NCI-H2227 treated with DMSO at 0.1 percent for 48 hours (cell line): Measurements from ENCODE around the gene CANX.

Source experiments
- DNase-seq: peaks from one replicate; lab custom pipeline; 2025; lab: John Stamatoyannopoulos, UW

CANX gene

DNA sequence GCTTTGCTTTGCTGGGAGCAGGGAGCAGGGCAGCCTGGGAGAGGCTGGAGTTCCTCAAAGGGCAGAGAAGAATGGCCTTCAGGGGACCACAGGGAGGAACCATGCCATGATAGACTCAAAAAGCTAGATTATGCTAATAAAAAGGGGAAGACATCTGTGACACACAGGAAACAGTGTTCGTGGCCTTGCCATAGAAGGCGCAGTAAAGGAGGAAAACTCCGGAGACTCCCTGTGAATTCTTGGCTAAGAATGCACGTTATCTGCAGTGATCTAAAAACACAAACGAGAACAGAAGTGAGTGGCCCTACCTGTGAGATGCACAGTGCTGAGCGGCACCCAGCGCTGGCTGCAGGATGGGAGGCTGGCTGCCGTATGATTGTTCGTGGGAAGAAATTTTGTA, 79.1 kb downstream of the CANX start:
- DNase-seq: no peak

DNA sequence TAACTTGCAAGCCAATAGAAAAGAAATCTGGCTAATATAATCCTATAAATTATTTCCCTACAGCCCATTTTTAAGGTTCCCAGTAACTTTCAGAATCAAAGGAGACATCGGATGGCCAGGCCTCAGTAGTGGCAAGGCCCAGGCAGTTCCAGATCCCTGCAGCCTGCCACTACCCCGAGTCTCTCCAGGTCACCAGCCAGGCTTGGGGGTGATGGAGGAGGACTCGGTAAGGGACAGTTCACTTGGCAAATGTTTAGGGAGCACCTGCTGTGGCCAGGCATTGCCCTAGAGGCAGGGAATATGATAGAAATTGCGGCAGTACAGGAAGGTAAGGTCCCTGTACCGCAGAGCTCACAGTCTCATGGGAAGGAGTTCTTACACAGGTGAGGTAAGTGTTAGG, 79.8 kb downstream of the CANX start:
- no peak for DNase-seq

DNA sequence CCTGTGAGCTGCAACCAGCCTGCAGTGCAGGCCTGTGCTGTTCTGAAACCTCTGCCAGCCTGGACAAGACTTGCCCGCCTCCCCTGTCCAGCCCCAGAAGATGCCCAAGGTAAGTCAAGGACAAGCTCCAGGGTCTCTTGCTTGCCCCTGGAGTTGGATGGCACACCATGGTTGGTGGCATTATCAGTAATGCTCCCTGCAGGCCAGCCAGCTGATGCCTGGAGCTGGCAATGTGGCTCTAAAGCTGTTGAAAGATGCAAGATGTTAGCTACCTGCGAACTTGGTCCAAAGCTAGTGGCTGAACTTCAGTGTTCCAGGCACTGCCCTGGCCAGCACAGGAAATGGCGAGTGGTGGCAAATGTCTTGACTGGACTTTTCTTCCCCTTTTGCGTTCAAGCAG, 81.1 kb downstream of the CANX start:
- no peak for DNase-seq

DNA sequence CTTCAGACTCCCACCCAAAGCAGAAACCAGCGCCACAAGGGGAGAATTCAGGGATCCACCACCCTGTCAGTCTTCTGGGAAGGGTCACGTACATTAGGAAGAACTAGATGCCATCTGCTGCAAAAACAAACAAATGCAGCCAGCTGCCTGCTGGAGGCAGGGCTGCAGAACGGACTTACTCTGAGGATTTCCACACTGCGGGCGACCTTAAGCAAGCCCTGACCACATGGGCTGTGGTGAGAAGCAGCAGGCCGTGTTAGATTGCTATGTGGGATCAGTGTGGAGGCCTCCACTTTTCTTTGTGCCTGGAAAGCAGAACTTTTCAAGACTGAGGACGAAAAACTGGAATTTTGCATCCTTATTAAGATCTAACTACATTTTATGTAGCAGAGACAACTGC, 81.6 kb downstream of the CANX start:
- no peak for DNase-seq
